ENCODE measurements around the gene PTX3.

DNA sequence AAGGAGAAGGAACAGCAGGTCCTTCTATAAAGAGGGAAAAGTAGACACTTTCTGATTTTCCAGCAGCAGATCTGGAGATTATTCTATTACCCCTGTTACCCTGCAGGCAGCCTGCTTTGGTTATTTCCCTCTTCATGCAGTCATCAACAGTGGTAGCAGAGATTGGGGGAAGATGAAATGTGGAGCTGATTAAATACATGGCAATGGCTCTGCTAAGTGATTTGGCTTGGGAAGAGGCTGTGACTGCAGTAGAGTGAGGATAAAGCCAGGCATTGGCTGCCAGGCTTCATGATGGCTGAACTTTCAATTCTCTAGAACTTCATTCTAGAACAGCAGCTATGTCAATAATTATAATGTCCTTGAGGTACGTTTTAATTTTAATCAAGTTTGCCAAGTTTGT, 29.1 kb downstream of the PTX3 start:
- TF ChIP-seq, protein P1, sequence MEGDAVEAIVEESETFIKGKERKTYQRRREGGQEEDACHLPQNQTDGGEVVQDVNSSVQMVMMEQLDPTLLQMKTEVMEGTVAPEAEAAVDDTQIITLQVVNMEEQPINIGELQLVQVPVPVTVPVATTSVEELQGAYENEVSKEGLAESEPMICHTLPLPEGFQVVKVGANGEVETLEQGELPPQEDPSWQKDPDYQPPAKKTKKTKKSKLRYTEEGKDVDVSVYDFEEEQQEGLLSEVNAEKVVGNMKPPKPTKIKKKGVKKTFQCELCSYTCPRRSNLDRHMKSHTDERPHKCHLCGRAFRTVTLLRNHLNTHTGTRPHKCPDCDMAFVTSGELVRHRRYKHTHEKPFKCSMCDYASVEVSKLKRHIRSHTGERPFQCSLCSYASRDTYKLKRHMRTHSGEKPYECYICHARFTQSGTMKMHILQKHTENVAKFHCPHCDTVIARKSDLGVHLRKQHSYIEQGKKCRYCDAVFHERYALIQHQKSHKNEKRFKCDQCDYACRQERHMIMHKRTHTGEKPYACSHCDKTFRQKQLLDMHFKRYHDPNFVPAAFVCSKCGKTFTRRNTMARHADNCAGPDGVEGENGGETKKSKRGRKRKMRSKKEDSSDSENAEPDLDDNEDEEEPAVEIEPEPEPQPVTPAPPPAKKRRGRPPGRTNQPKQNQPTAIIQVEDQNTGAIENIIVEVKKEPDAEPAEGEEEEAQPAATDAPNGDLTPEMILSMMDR (IDR thresholded peaks at IDR 0.05; ENCODE audit: poor library complexity, severe bottlenecking): no peak
- TF ChIP-seq EP300 (conservative IDR thresholded peaks at IDR 0.05; ENCODE audit: poor library complexity, severe bottlenecking) (no peak), EZH2 (IDR thresholded peaks at IDR 0.05; ENCODE audit: borderline replicate concordance, insufficient read depth, low read length, poor library complexity, severe bottlenecking) (no peak), POLR2AphosphoS5 (IDR thresholded peaks at IDR 0.05) (no peak), TAF1 (IDR thresholded peaks at IDR 0.05; ENCODE audit: low read depth) (no peak), SMC3 (conservative IDR thresholded peaks at IDR 0.05; ENCODE audit: poor library complexity) (no peak), MXI1 (conservative IDR thresholded peaks at IDR 0.05; ENCODE audit: poor library complexity, severe bottlenecking) (no peak), RAD21 (conservative IDR thresholded peaks at IDR 0.05) (no peak)
- TF ChIP-seq, protein P2, sequence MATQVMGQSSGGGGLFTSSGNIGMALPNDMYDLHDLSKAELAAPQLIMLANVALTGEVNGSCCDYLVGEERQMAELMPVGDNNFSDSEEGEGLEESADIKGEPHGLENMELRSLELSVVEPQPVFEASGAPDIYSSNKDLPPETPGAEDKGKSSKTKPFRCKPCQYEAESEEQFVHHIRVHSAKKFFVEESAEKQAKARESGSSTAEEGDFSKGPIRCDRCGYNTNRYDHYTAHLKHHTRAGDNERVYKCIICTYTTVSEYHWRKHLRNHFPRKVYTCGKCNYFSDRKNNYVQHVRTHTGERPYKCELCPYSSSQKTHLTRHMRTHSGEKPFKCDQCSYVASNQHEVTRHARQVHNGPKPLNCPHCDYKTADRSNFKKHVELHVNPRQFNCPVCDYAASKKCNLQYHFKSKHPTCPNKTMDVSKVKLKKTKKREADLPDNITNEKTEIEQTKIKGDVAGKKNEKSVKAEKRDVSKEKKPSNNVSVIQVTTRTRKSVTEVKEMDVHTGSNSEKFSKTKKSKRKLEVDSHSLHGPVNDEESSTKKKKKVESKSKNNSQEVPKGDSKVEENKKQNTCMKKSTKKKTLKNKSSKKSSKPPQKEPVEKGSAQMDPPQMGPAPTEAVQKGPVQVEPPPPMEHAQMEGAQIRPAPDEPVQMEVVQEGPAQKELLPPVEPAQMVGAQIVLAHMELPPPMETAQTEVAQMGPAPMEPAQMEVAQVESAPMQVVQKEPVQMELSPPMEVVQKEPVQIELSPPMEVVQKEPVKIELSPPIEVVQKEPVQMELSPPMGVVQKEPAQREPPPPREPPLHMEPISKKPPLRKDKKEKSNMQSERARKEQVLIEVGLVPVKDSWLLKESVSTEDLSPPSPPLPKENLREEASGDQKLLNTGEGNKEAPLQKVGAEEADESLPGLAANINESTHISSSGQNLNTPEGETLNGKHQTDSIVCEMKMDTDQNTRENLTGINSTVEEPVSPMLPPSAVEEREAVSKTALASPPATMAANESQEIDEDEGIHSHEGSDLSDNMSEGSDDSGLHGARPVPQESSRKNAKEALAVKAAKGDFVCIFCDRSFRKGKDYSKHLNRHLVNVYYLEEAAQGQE (IDR thresholded peaks at IDR 0.05; ENCODE audit: borderline replicate concordance): no peak

Measured in neural cell (in vitro differentiated cells).